HG03039 (cell line): ENCODE measurements around the gene VAPA.

Experiments
- ATAC-seq: cut with Tn5 transposase; IDR thresholded peaks from one replicate; pipeline ENCODE4 v1.9.1; 2021; ENCODE audit warnings: mild to moderate bottlenecking, moderate library complexity; ENCODE audit not compliant: unreplicated experiment

The VAPA gene

GRCh38 chr18:9994701-9995235 is 81.0 kb downstream of the VAPA start:
- no peak for ATAC-seq

- ATAC-seq, result no peak
Measured at GRCh38 chr18:9995631-9996030, 81.8 kb downstream of the VAPA start.

GRCh38 chr18:9996094-9996493 is 82.3 kb downstream of the VAPA start:
- ATAC-seq, result no peak

- no peak for ATAC-seq
Measured at GRCh38 chr18:9997711-9998110, 83.9 kb downstream of the VAPA start.

GRCh38 chr18:9998330-9998729 is 84.5 kb downstream of the VAPA start:
- no peak for ATAC-seq

- ATAC-seq, result no peak
Measured at GRCh38 chr18:10002280-10002679, 88.5 kb downstream of the VAPA start.

GRCh38 chr18:10003281-10003680 is 89.5 kb downstream of the VAPA start:
- ATAC-seq, result no peak

GRCh38 chr18:10003866-10004265 is 90.0 kb downstream of the VAPA start:
- no peak for ATAC-seq

GRCh38 chr18:10006311-10006893 is 92.6 kb downstream of the VAPA start:
- no peak for ATAC-seq

GRCh38 chr18:10008006-10008647 is 94.3 kb downstream of the VAPA start:
- ATAC-seq, result no peak
